UCSD-AML1 (cell line): ENCODE measurements around the gene RDH14.

Experiments used
- DNase-seq: peaks from one replicate; lab custom pipeline; 2025; ENCODE audit not compliant: unreplicated experiment; lab: John Stamatoyannopoulos, UW

Gene RDH14

GRCh38 chr2:18525236-18525635 lies 35.2 kb downstream of the RDH14 start:
- no peak for DNase-seq

GRCh38 chr2:18522484-18523146 lies 37.8 kb downstream of the RDH14 start:
- DNase-seq, result no peak

GRCh38 chr2:18520451-18521425 lies 39.7 kb downstream of the RDH14 start:
- DNase-seq, result peak; percentile 71

GRCh38 chr2:18519914-18520450 lies 40.5 kb downstream of the RDH14 start:
- DNase-seq, result no peak

GRCh38 chr2:18518116-18519111 lies 42.0 kb downstream of the RDH14 start:
- DNase-seq, result no peak

- DNase-seq, result no peak
Measured at GRCh38 chr2:18517386-18517785, 43.1 kb downstream of the RDH14 start.

- DNase-seq, result no peak
Measured at GRCh38 chr2:18516112-18516511, 44.3 kb downstream of the RDH14 start.

- no peak for DNase-seq
Measured at GRCh38 chr2:18514526-18515461, 45.7 kb downstream of the RDH14 start.

- no peak for DNase-seq
Measured at GRCh38 chr2:18510775-18511174, 49.7 kb downstream of the RDH14 start.

GRCh38 chr2:18506883-18507509 lies 53.5 kb downstream of the RDH14 start:
- no peak for DNase-seq

- no peak for DNase-seq
Measured at GRCh38 chr2:18505703-18506341, 54.6 kb downstream of the RDH14 start.
